GM18526 (cell line): ENCODE results near the gene MRPL14.

Experiments used
- POLR2A ChIP-seq: IDR thresholded peaks from 3 replicates; pipeline ENCODE4 v1.6.1; 2011; ENCODE audit not compliant: insufficient read length; ENCODE audit errors: extremely low read depth

The MRPL14 gene

GRCh38 chr6:44116641-44117382 is 10.4 kb downstream of the MRPL14 start:
- no peak for TF ChIP-seq POLR2A

GRCh38 chr6:44115866-44116265 is 11.4 kb downstream of the MRPL14 start:
- no peak for TF ChIP-seq POLR2A

- TF ChIP-seq POLR2A, result no peak
Observed at GRCh38 chr6:44113414-44113813, 13.8 kb downstream of the MRPL14 start.

- TF ChIP-seq POLR2A, result no peak
Observed at GRCh38 chr6:44111434-44112417, 15.5 kb downstream of the MRPL14 start.

- no peak for TF ChIP-seq POLR2A
Observed at GRCh38 chr6:44110966-44111365, 16.3 kb downstream of the MRPL14 start.

GRCh38 chr6:44110005-44110676 is 17.1 kb downstream of the MRPL14 start:
- TF ChIP-seq POLR2A, result no peak

- TF ChIP-seq POLR2A, result no peak
Observed at GRCh38 chr6:44109212-44109611, 18.0 kb downstream of the MRPL14 start.

- no peak for TF ChIP-seq POLR2A
Observed at GRCh38 chr6:44108471-44108870, 18.8 kb downstream of the MRPL14 start.

GRCh38 chr6:44107017-44107416 is 20.2 kb downstream of the MRPL14 start:
- TF ChIP-seq POLR2A, result no peak

GRCh38 chr6:44105993-44106740 is 21.1 kb downstream of the MRPL14 start:
- TF ChIP-seq POLR2A, result no peak

- TF ChIP-seq POLR2A, result no peak
Observed at GRCh38 chr6:44105146-44105545, 22.1 kb downstream of the MRPL14 start.

GRCh38 chr6:44104481-44105021 is 22.7 kb downstream of the MRPL14 start:
- TF ChIP-seq POLR2A, result no peak

GRCh38 chr6:44102527-44102926 is 24.7 kb downstream of the MRPL14 start:
- TF ChIP-seq POLR2A, result no peak

- TF ChIP-seq POLR2A, result no peak
Observed at GRCh38 chr6:44101832-44102231, 25.4 kb downstream of the MRPL14 start.
